RWPE2 (cell line): ENCODE measurements around the gene MYO1E.

Experiments used
- ATAC-seq: fragments of 200-7000 bp; cut with Tn5 transposase; 3 replicates; pipeline ENCODE4 v1.9.1; 2021; ENCODE audit warnings: low read depth
- DNase-seq: peaks from one replicate; pipeline ENCODE4 v3.0.0-alpha.2; 2020; ENCODE audit warnings: low spot score
- H3K27ac ChIP-seq: fragments of 450-650 bp; 2 replicates; pipeline ENCODE4 v1.5.1; 2017; ENCODE audit warnings: mild to moderate bottlenecking; ENCODE audit not compliant: poor library complexity, severe bottlenecking
- H3K27me3 ChIP-seq: fragments of 250-450 bp; sonication (Bioruptor Pico); 2 replicates; pipeline ENCODE4 v1.5.1; 2021; ENCODE audit warnings: mild to moderate bottlenecking, moderate library complexity; ENCODE audit not compliant: insufficient read depth, poor library complexity, severe bottlenecking
- H3K36me3 ChIP-seq: fragments of 250-450 bp; sonication (Bioruptor Pico); 2 replicates; pipeline ENCODE4 v1.5.1; 2020; ENCODE audit warnings: low read depth, mild to moderate bottlenecking, moderate library complexity
- H3K4me1 ChIP-seq: fragments of 250-450 bp; sonication (Bioruptor Pico); 2 replicates; pipeline ENCODE4 v1.5.1; 2021; ENCODE audit warnings: mild to moderate bottlenecking, moderate library complexity; ENCODE audit not compliant: insufficient read depth, poor library complexity, severe bottlenecking
- H3K4me3 ChIP-seq: fragments of 250-450 bp; sonication (Bioruptor Pico); 2 replicates; pipeline ENCODE4 v1.5.1; 2021; ENCODE audit warnings: mild to moderate bottlenecking, moderate library complexity; ENCODE audit not compliant: severe bottlenecking
- H3K9me3 ChIP-seq: fragments of 250-450 bp; sonication (Bioruptor Pico); 2 replicates; pipeline ENCODE4 v1.5.1; 2021; ENCODE audit warnings: mild to moderate bottlenecking, moderate library complexity; ENCODE audit not compliant: severe bottlenecking
- CTCF ChIP-seq: fragments of 450-650 bp; IDR thresholded peaks from one replicate; pipeline ENCODE4 v1.5.1; 2017; ENCODE audit warnings: mild to moderate bottlenecking, moderate library complexity; ENCODE audit not compliant: poor library complexity, severe bottlenecking

Gene MYO1E

GRCh38 chr15:59385171-59385570, 12.5 kb upstream of the MYO1E start:
- no peaks in the 10 kb centered on the region for H3K36me3 ChIP-seq
- DNase-seq: no peak
- TF ChIP-seq CTCF: no peak
- no peaks in the 10 kb centered on the region for H3K9me3 ChIP-seq
- H3K27me3 ChIP-seq: no peaks in the 10 kb centered on the region
- no peak overlapping the region for H3K27ac ChIP-seq
- no peak overlapping the region for H3K4me3 ChIP-seq
- no peak for ATAC-seq
- H3K4me1 ChIP-seq: peaks cover 12% of the 10 kb centered on the region

- Histone ChIP-seq H3K36me3 (no peaks in the 10 kb centered on the region), H3K9me3 (no peaks in the 10 kb centered on the region), H3K4me3 (no peak overlapping the region), H3K27ac (no peak overlapping the region), H3K4me1 (peaks cover 12% of the 10 kb centered on the region), H3K27me3 (no peaks in the 10 kb centered on the region)
- no peak for TF ChIP-seq CTCF
- ATAC-seq (no peak), DNase-seq (no peak)
Observed at GRCh38 chr15:59384507-59384906, 11.8 kb upstream of the MYO1E start.

- no peak for TF ChIP-seq CTCF
- H3K9me3 ChIP-seq: no peaks in the 10 kb centered on the region
- peak; percentile 11; the same call in 1 of the 3 replicates for ATAC-seq
- H3K27me3 ChIP-seq: no peaks in the 10 kb centered on the region
- no peaks in the 10 kb centered on the region for H3K36me3 ChIP-seq
- no peak overlapping the region for H3K27ac ChIP-seq
- H3K4me1 ChIP-seq: peaks cover 4% of the 10 kb centered on the region
- DNase-seq: no peak
- no peak overlapping the region for H3K4me3 ChIP-seq
Observed at GRCh38 chr15:59380902-59381610, 8.4 kb upstream of the MYO1E start.

DNA sequence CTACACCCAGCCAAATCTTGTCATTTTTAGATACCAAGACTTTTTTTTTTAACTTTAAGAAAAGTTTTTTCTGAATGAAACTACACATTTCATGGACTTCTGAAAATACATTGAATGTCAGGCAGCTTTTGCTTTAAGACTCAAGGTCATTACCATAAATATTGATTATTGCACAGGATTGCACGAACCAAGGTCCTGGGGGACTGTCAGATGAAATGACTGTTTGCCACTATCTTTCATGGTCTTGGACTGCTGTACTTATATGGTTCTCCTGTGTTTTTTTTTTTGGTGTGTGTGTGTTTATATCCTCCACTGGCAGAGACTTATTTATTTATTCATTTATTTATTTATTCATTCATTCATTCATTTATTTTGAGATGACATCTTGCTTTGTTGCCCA, 6.9 kb upstream of the MYO1E start:
- ATAC-seq (no peak), DNase-seq (no peak)
- Histone ChIP-seq H3K27ac (no peak overlapping the region), H3K4me1 (peaks cover 4% of the 10 kb centered on the region), H3K9me3 (no peaks in the 10 kb centered on the region), H3K27me3 (no peaks in the 10 kb centered on the region), H3K4me3 (no peak overlapping the region), H3K36me3 (no peaks in the 10 kb centered on the region)
- TF ChIP-seq CTCF: no peak

DNA sequence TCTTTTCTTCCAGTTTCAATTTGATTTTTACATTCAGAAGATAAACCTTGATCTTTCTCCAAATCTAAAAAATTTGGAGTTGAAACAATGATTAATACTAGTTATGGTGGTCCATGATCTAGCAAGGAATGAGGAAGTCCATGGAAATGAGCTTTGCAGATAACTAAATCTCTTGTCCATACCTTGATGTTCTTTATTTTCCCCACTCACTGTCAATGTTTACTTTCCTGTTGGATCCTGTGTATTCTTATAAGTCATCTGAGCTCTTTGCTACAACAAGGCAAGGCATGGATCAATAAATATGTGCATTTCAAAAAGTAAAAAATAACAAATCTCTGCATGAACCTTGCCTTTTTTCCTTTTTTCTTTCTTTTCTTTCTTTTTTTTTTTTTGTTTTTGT, 6.2 kb upstream of the MYO1E start:
- Histone ChIP-seq H3K36me3 (no peaks in the 10 kb centered on the region), H3K4me1 (peaks cover 6% of the 10 kb centered on the region), H3K27ac (no peak overlapping the region), H3K27me3 (no peaks in the 10 kb centered on the region), H3K4me3 (no peak overlapping the region), H3K9me3 (no peaks in the 10 kb centered on the region)
- DNase-seq (no peak), ATAC-seq (no peak)
- no peak for TF ChIP-seq CTCF
